H1 (cell line): ENCODE results near the gene EML1. TPM values are rescaled to one million over a fixed set of nuclear protein-coding genes. Genes with fewer than 3 reads are reported as not detected.

ENCODE experiments used
- BACH1 ChIP-seq: IDR thresholded peaks from 2 replicates; pipeline ENCODE4 v1.6.1; 2012; ENCODE audit warnings: low read length, improper control_type of control experiment
- CHD7 ChIP-seq: fragments of 300-600 bp; sonication (generic); IDR thresholded peaks from 2 replicates; pipeline ENCODE4 v1.7.1; 2012; ENCODE audit warnings: low read length, moderate library complexity, mild to moderate bottlenecking, inconsistent platforms; ENCODE audit not compliant: insufficient replicate concordance
- GABPA ChIP-seq: IDR thresholded peaks from 2 replicates; pipeline ENCODE4 v1.6.1; 2011; ENCODE audit warnings: mild to moderate bottlenecking, low read length, moderate library complexity, borderline replicate concordance; ENCODE audit not compliant: insufficient read depth
- GTF2F1 ChIP-seq: IDR thresholded peaks from 2 replicates; pipeline ENCODE4 v1.6.1; 2012; ENCODE audit warnings: low read depth, low read length, improper control_type of control experiment, borderline replicate concordance
- NANOG ChIP-seq: IDR thresholded peaks from 2 replicates; pipeline ENCODE4 v1.6.1; 2011; ENCODE audit warnings: low read length, low read depth, mild to moderate bottlenecking, inconsistent platforms; ENCODE audit not compliant: insufficient read depth, poor library complexity, severe bottlenecking
- NRF1 ChIP-seq: IDR thresholded peaks from 2 replicates; pipeline ENCODE4 v1.6.1; 2011; ENCODE audit warnings: mild to moderate bottlenecking, low read depth, low read length, improper control_type of control experiment
- RXRA ChIP-seq: IDR thresholded peaks from 2 replicates; pipeline ENCODE4 v1.6.1; 2011; ENCODE audit warnings: low read depth, mild to moderate bottlenecking, low read length, moderate library complexity; ENCODE audit not compliant: insufficient read depth
- SAP30 ChIP-seq: fragments of 300-600 bp; sonication (generic); IDR thresholded peaks from 2 replicates; pipeline ENCODE4 v1.7.1; 2012; ENCODE audit warnings: low read length, moderate library complexity, mild to moderate bottlenecking, inconsistent platforms; ENCODE audit not compliant: insufficient read depth, insufficient replicate concordance
- SIX5 ChIP-seq: IDR thresholded peaks from 2 replicates; pipeline ENCODE4 v1.6.1; 2011; ENCODE audit warnings: mild to moderate bottlenecking, low read depth, low read length
- TBP ChIP-seq: IDR thresholded peaks from 2 replicates; pipeline ENCODE4 v1.6.1; 2011; ENCODE audit warnings: low read depth, low read length, improper control_type of control experiment
- polyA plus RNA-seq, 7 experiments: library from polyadenylated mRNA; depleted of rRNA in 3 of 7; stranded (reverse) in 5 of 7; unstranded in 2 of 7; fragments of >200 nt in 5 of 7; fragments of 200-250 nt in 2 of 7; gene quantifications; 1 replicate in 5 of 7; 2 replicates in 1 of 7; 4 replicates in 1 of 7; pipeline versions ENCODE4 v1.2.1 to v1.2.3, GENCODE V29; 2011 to 2013; ENCODE audit warnings: missing spikeins in 2 of 7, mixed read lengths in 2 of 7
- total RNA-seq: library from RNA; stranded (reverse); fragmentation: NEBNext Ultra II Directional; extraction: Animal tissue kit (Norgen Biotek cat#: 25700); gene quantifications from 2 replicates; pipeline ENCODE4 v1.2.1, GENCODE V29; 2021

Gene EML1
- total and polyA plus RNA-seq, 2 of the 8 experiments (the other 6 are each of a cell fraction or from before 2014, with no cell fraction given): 11.1 to 24.7 TPM

DNA sequence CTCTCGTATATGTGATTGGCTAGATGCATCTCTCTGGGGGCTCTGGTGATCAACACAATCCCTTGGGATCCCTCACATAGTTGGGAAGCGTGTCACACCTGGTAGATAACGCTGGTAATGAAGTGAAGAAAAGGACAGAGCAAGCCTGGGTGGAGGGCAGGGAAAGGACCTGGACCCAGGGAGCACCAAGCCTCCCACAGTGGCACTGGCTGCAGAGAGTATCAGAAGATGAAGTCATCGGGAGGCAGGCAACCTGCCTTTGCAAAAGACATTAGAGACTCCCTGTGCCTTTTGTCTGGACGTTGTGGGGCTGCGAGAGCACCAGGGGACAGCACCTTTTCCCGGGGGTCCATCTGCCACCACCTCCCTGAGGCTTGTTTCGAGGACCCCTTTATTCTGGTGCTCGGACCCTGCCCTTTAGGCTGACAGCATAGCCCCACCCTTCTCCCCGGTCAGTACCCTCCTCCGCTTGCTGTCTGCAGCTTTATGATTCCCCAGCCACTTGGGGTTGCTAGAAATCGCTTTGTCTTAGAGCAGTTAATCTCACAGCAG lies 116.4 kb downstream of the EML1 start (continued):
- TF ChIP-seq CHD7 (no peak), SIX5 (no peak), NANOG (no peak), RXRA (no peak), GABPA (no peak), TBP (no peak), GTF2F1 (no peak), NRF1 (no peak), SAP30 (no peak), BACH1 (no peak)
